Liver (tissue), 9 donors: ENCODE results near the gene LPP. TPM values are rescaled to one million over a fixed set of nuclear protein-coding genes. Genes with fewer than 3 reads are reported as not detected.

Source experiments
- DNase-seq: peaks from one replicate; pipeline ENCODE4 v3.0.0-alpha.2; 2017; ENCODE audit warnings: low spot score
- H3K27ac ChIP-seq, 2 donors: one replicate each; pipeline ENCODE4 v1.7.0; 2013; ENCODE audit warnings: inconsistent platforms in 2 of 2, low read length in 2 of 2, control low read depth in 1 of 2, low read depth in 1 of 2, mild to moderate bottlenecking in 1 of 2
- H3K27me3 ChIP-seq, 4 donors: one replicate each; pipeline versions ENCODE4 v1.6.1 to v1.7.0; 2013; ENCODE audit warnings: low read length in 3 of 4, inconsistent platforms in 1 of 4, mild to moderate bottlenecking in 1 of 4, moderate library complexity in 1 of 4; ENCODE audit not compliant: control insufficient read depth in 4 of 4, insufficient read depth in 4 of 4
- H3K36me3 ChIP-seq, 4 donors: one replicate each; pipeline versions ENCODE4 v1.6.1 to v1.7.0; 2013; ENCODE audit warnings: low read length in 3 of 4, mild to moderate bottlenecking in 3 of 4, low read depth in 1 of 4, moderate library complexity in 1 of 4; ENCODE audit not compliant: control insufficient read depth in 4 of 4, insufficient read depth in 3 of 4
- H3K4me1 ChIP-seq, 4 donors: one replicate each; pipeline versions ENCODE4 v1.6.1 to v1.7.0; 2013; ENCODE audit warnings: low read length in 3 of 4, mild to moderate bottlenecking in 3 of 4, moderate library complexity in 1 of 4; ENCODE audit not compliant: control insufficient read depth in 4 of 4, insufficient read depth in 4 of 4
- H3K4me3 ChIP-seq, 3 donors: one replicate each; pipeline versions ENCODE4 v1.6.1 to v1.7.0; 2013; ENCODE audit warnings: low read length in 3 of 3, control low read depth in 1 of 3, low read depth in 1 of 3, mild to moderate bottlenecking in 1 of 3
- H3K9ac ChIP-seq, 2 donors: one replicate each; pipeline ENCODE4 v1.7.0; 2013; ENCODE audit warnings: low read length in 2 of 2, mild to moderate bottlenecking in 2 of 2, moderate library complexity in 2 of 2, control low read depth in 1 of 2, low read depth in 1 of 2
- H3K9me3 ChIP-seq, 4 donors: one replicate each; pipeline versions ENCODE4 v1.6.1 to v1.7.0; 2013; ENCODE audit warnings: low read length in 3 of 4; ENCODE audit not compliant: control insufficient read depth in 4 of 4
- CTCF ChIP-seq: fragments of 150-350 bp; IDR thresholded peaks from 2 replicates; pipeline ENCODE4 v1.5.1; 2017; ENCODE audit warnings: improper control_type of control experiment, low read depth, low read length; ENCODE audit not compliant: missing input control
- EGR1 ChIP-seq, 2 donors: IDR thresholded peaks; 2 replicates each; pipeline ENCODE4 v1.6.1; 2016 to 2018; ENCODE audit warnings: antibody characterized with exemption in 2 of 2, low read depth in 2 of 2
- FOXA1 ChIP-seq: IDR thresholded peaks from 2 replicates; pipeline ENCODE4 v1.6.1; 2016; ENCODE audit warnings: antibody characterized with exemption
- FOXA2 ChIP-seq: IDR thresholded peaks from 2 replicates; pipeline ENCODE4 v1.6.1; 2016; ENCODE audit warnings: antibody characterized with exemption
- HNF4A ChIP-seq, 2 donors: conservative IDR thresholded peaks; 2 replicates each; pipeline ENCODE4 v1.6.1; 2016; ENCODE audit warnings: antibody characterized with exemption in 2 of 2, mild to moderate bottlenecking in 2 of 2
- HNF4G ChIP-seq: IDR thresholded peaks from 2 replicates; pipeline ENCODE4 v1.6.1; 2016; ENCODE audit warnings: antibody characterized with exemption
- JUND ChIP-seq, 2 donors: IDR thresholded peaks; 2 replicates each; pipeline ENCODE4 v1.6.1; 2016; ENCODE audit warnings: antibody characterized with exemption in 2 of 2
- NR2F2 ChIP-seq: IDR thresholded peaks from 2 replicates; pipeline ENCODE4 v1.6.1; 2016; ENCODE audit warnings: antibody characterized with exemption
- RAD21 ChIP-seq, 2 donors: IDR thresholded peaks; 2 replicates each; pipeline ENCODE4 v1.6.1; 2016; ENCODE audit warnings: antibody characterized with exemption in 2 of 2, mild to moderate bottlenecking in 2 of 2
- REST ChIP-seq: IDR thresholded peaks from 2 replicates; pipeline ENCODE4 v1.6.1; 2016; ENCODE audit warnings: antibody characterized with exemption, mild to moderate bottlenecking
- RXRA ChIP-seq, 2 donors: IDR thresholded peaks; 2 replicates each; pipeline ENCODE4 v1.6.1; 2017 to 2018; ENCODE audit warnings: antibody characterized with exemption in 2 of 2, mild to moderate bottlenecking in 1 of 2
- SP1 ChIP-seq: IDR thresholded peaks from 2 replicates; pipeline ENCODE4 v1.6.1; 2018; ENCODE audit warnings: antibody characterized with exemption, mild to moderate bottlenecking
- TAF1 ChIP-seq: conservative IDR thresholded peaks from 2 replicates; pipeline ENCODE4 v1.6.1; 2016; ENCODE audit warnings: antibody characterized with exemption, mild to moderate bottlenecking
- YY1 ChIP-seq: IDR thresholded peaks from 2 replicates; pipeline ENCODE4 v1.6.1; 2016; ENCODE audit warnings: antibody characterized with exemption, mild to moderate bottlenecking
- WGBS: extraction: QIAGEN DNeasy Blood & Tissue Kit; methylation state at CpG from one replicate; pipeline ENCODE4 v1.1.7; 2013; 5-methylcytosine and 5-hydroxymethylcytosine counted together
- polyA plus RNA-seq, 2 donors: library from polyadenylated mRNA; stranded (reverse) in 1 of 2; unstranded in 1 of 2; fragments of 200-250 nt in 1 of 2; fragments of >200 nt in 1 of 2; fragmentation: Nextera tagmentation in 1 of 2; extraction: Ambion mirVana in 1 of 2; gene quantifications; one replicate each; pipeline versions ENCODE4 v1.2.1 to v1.2.3, GENCODE V29; 2013 to 2015
- total RNA-seq, 2 donors: library from RNA; depleted of rRNA; stranded (reverse); fragments of >200 nt; gene quantifications; one replicate each; pipeline ENCODE4 v1.2.3, GENCODE V29; 2014
- TF ChIP-seq, protein P1 (sequence below): IDR thresholded peaks from 2 replicates; pipeline ENCODE4 v1.6.1; 2016; ENCODE audit warnings: antibody characterized with exemption
- TF ChIP-seq, protein P2 (sequence below): IDR thresholded peaks from 2 replicates; pipeline ENCODE4 v1.6.1; 2016; ENCODE audit warnings: antibody characterized with exemption
- donor health status: healthy.
- donor health status: healthy.
- donor health status: healthy.
- donor health status: healthy.
- donor health status: healthy.

Gene LPP
- total and polyA plus RNA-seq, 4 donors = 3.3 to 53.7 (median 28.2) TPM

DNA sequence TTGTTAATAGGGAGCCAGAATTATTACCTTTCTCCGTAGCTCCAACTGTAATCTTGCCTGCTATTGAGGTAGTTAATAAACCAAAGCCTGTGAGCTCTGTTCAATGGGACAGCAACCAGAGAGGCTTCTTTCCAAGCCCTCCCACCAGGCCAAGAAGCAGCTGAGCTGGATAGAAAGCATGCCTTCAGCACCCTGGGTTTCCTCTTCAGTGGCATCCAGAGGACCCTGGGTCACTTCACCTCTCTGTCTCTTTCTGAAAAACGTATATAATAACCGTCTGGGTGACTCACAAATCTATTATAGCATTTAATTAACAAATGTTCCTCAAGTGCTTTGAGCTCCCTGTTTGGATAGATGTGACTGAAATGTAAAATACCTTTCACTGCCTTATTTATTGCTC lies 420.0 kb downstream of the LPP start:
- WGBS = 86% methylated on average over 3 of the region's 3 CpGs

GRCh38 chr3:188574885-188575284 lies 420.9 kb downstream of the LPP start:
- H3K4me3 ChIP-seq = no peak overlapping the region
- TF ChIP-seq SP1 = no peak
- 98% methylated on average over 5 of the region's 5 CpGs for WGBS
- peaks cover 0 to 2% (median 1%) of the 10 kb centered on the region in 4 donors for H3K36me3 ChIP-seq
- no peak for DNase-seq
- no peaks in the 10 kb centered on the region for H3K27me3 ChIP-seq
- H3K27ac ChIP-seq = no peak overlapping the region
- no peak overlapping the region for H3K9ac ChIP-seq
- peaks cover 0 to 5% (median 2%) of the 10 kb centered on the region in 4 donors for H3K4me1 ChIP-seq
- no peaks in the 10 kb centered on the region for H3K9me3 ChIP-seq

More for the DNA sequence above, 420.0 kb downstream of the LPP start:
- Histone ChIP-seq H3K27ac (no peak overlapping the region), H3K36me3 (peaks cover 0 to 2% (median 1%) of the 10 kb centered on the region in 4 donors), H3K9me3 (no peaks in the 10 kb centered on the region), H3K27me3 (no peaks in the 10 kb centered on the region), H3K4me3 (no peak overlapping the region), H3K9ac (no peak overlapping the region), H3K4me1 (peaks cover 2 to 4% (median 2%) of the 10 kb centered on the region in 4 donors)
- DNase-seq = no peak
- TF ChIP-seq, protein P1, sequence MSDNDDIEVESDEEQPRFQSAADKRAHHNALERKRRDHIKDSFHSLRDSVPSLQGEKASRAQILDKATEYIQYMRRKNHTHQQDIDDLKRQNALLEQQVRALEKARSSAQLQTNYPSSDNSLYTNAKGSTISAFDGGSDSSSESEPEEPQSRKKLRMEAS = no peak
- TF ChIP-seq EGR1 (IDR thresholded peaks at IDR 0.05; ENCODE audit: low read depth in 2 of 2) (no peak), NR2F2 (no peak), SP1 (no peak), HNF4G (no peak), REST (no peak), RAD21 (IDR thresholded peaks at IDR 0.05) (no peak), FOXA1 (no peak), TAF1 (no peak), JUND (IDR thresholded peaks at IDR 0.05) (no peak), YY1 (no peak)

- 92% methylated on average over 6 of the region's 6 CpGs for WGBS
- Histone ChIP-seq H3K9me3 (no peaks in the 10 kb centered on the region), H3K27me3 (no peaks in the 10 kb centered on the region), H3K4me1 (peaks cover 0 to 6% (median 2%) of the 10 kb centered on the region in 4 donors), H3K36me3 (peaks cover 0 to 2% (median 1%) of the 10 kb centered on the region in 4 donors), H3K27ac (no peak overlapping the region), H3K9ac (no peak overlapping the region), H3K4me3 (no peak overlapping the region)
- DNase-seq = no peak
- TF ChIP-seq HNF4G = no peak
- no peak for TF ChIP-seq CTCF
- TF ChIP-seq RAD21 (IDR thresholded peaks at IDR 0.05) = no peak
- TF ChIP-seq TAF1 = no peak
- no peak for TF ChIP-seq RXRA (IDR thresholded peaks at IDR 0.05)
- TF ChIP-seq EGR1 (IDR thresholded peaks at IDR 0.05; ENCODE audit: low read depth in 2 of 2) = no peak
- TF ChIP-seq YY1 = no peak
- TF ChIP-seq SP1 = no peak
- no peak for TF ChIP-seq FOXA1
- no peak for TF ChIP-seq NR2F2
- TF ChIP-seq HNF4A (conservative IDR thresholded peaks at IDR 0.05) = no peak
- no peak for TF ChIP-seq JUND (IDR thresholded peaks at IDR 0.05)
- TF ChIP-seq REST = no peak
- TF ChIP-seq, protein P2, sequence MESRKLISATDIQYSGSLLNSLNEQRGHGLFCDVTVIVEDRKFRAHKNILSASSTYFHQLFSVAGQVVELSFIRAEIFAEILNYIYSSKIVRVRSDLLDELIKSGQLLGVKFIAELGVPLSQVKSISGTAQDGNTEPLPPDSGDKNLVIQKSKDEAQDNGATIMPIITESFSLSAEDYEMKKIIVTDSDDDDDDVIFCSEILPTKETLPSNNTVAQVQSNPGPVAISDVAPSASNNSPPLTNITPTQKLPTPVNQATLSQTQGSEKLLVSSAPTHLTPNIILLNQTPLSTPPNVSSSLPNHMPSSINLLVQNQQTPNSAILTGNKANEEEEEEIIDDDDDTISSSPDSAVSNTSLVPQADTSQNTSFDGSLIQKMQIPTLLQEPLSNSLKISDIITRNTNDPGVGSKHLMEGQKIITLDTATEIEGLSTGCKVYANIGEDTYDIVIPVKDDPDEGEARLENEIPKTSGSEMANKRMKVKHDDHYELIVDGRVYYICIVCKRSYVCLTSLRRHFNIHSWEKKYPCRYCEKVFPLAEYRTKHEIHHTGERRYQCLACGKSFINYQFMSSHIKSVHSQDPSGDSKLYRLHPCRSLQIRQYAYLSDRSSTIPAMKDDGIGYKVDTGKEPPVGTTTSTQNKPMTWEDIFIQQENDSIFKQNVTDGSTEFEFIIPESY = no peak
- no peak for TF ChIP-seq FOXA2
- TF ChIP-seq, protein P1 = no peak
Observed at GRCh38 chr3:188575501-188575900, 421.5 kb downstream of the LPP start.
